Colonic mucosa (tissue), 4 donors: ENCODE data around the gene ZNF407. TPM values are rescaled to one million over a fixed set of nuclear protein-coding genes. Genes with fewer than 3 reads are reported as not detected.

ENCODE experiments used
- DNase-seq: peaks from one replicate; pipeline ENCODE4 v3.0.0-alpha.2; 2020
- H3K27ac ChIP-seq: fragments of 200-600 bp; one replicate; pipeline ENCODE4 v1.8.0; 2021
- H3K27me3 ChIP-seq: fragments of 200-600 bp; one replicate; pipeline ENCODE4 v1.8.0; 2021
- H3K36me3 ChIP-seq: fragments of 200-600 bp; one replicate; pipeline ENCODE4 v1.8.0; 2021
- H3K4me1 ChIP-seq: fragments of 200-600 bp; one replicate; pipeline ENCODE4 v1.8.0; 2021; ENCODE audit warnings: mild to moderate bottlenecking
- H3K4me3 ChIP-seq: fragments of 200-600 bp; one replicate; pipeline ENCODE4 v1.8.0; 2021
- H3K9ac ChIP-seq, 2 donors: one replicate each; pipeline ENCODE4 v1.7.0; 2013; ENCODE audit warnings: control low read depth in 2 of 2, low read depth in 2 of 2, low read length in 2 of 2
- H3K9me3 ChIP-seq: fragments of 200-600 bp; one replicate; pipeline ENCODE4 v1.8.0; 2021
- intact Hi-C: fragments of 100-400 bp; cut with DNase I; formaldehyde crosslinking; loops from one replicate; pipeline ENCODE4 v1.14.1; 2022
- total RNA-seq, 2 donors: library from RNA; stranded (reverse); fragmentation: NEBNext Ultra II Directional in 1 of 2; extraction: Animal tissue kit (Norgen Biotek cat#: 25700) in 1 of 2; gene quantifications; one replicate each; pipeline ENCODE4 v1.2.1, GENCODE V29; 2021
- TF ChIP-seq, protein P1 (sequence below): fragments of 200-600 bp; IDR thresholded peaks from one replicate; pipeline ENCODE4 v1.8.0; 2022; ENCODE audit warnings: antibody characterized with exemption, mild to moderate bottlenecking
- donor health status: healthy.
- donor health status: DM: no; HTN: no; CAD: no.
- donor health status: DM: no; HTN: no; CAD: no.

Gene ZNF407
- total RNA-seq, 2 donors from 2014 or later, result 8.1 to 13.1 TPM

DNA sequence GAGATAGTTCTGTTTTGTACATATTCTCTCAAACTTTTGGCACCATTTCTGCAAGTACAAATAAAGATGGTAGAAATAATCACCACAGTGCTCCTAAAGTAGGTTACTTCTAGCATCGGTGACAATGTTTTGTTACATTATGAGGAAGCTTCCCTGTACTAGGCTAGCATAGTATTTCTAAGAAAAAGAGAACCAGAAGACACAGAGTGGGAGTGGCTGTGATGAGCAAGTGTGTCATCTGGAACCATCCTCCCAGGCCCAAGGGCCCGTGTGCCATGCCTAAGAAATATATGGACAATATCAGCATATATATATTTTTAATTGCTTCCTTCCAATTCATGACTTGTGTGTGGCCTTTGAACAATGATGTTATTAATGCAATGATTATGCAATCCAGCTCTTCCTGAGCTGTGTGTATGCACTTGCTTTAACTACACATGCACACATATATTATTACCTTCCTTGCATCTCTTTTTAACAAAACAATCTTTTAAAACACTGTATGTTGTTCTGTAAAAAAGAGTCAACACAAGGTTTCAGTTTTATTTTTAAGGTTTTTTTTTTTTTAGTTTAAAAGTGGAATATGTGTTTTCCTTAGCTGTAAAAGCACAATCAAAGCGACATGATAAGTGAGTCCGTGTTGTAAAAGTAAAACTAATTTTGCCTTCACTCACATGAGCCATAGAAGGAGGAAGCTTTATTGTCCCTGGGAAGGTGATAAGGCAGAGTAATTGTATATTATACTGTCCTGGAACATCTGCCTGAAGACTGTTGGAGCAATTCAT is 303.9 kb downstream of the ZNF407 start:
- intact Hi-C loops, result no loop called here
- TF ChIP-seq, protein P1, sequence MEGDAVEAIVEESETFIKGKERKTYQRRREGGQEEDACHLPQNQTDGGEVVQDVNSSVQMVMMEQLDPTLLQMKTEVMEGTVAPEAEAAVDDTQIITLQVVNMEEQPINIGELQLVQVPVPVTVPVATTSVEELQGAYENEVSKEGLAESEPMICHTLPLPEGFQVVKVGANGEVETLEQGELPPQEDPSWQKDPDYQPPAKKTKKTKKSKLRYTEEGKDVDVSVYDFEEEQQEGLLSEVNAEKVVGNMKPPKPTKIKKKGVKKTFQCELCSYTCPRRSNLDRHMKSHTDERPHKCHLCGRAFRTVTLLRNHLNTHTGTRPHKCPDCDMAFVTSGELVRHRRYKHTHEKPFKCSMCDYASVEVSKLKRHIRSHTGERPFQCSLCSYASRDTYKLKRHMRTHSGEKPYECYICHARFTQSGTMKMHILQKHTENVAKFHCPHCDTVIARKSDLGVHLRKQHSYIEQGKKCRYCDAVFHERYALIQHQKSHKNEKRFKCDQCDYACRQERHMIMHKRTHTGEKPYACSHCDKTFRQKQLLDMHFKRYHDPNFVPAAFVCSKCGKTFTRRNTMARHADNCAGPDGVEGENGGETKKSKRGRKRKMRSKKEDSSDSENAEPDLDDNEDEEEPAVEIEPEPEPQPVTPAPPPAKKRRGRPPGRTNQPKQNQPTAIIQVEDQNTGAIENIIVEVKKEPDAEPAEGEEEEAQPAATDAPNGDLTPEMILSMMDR, result no peak
- H3K4me1 ChIP-seq, result peaks cover 3% of the 10 kb centered on the region
- no peak overlapping the region for H3K9ac ChIP-seq
- H3K9me3 ChIP-seq, result no peaks in the 10 kb centered on the region
- no peak overlapping the region for H3K27ac ChIP-seq
- no peaks in the 10 kb centered on the region for H3K27me3 ChIP-seq
- H3K36me3 ChIP-seq, result no peaks in the 10 kb centered on the region
- no peak for DNase-seq
- no peak overlapping the region for H3K4me3 ChIP-seq

DNA sequence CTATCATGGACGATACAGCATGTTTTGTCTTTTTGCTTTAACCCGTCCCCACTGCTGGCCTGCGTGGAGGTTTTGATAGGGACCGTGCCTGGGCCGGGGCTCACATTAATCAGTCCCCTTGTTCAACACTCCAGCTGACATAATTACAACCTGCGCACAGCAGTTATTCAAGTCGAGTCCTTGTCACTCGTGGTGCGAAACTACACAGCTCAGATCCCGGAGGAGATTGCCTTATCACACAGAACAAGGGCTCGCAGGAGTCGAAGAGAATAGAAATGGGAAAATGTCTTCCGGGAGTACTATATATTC is 304.4 kb downstream of the ZNF407 start:
- Histone ChIP-seq H3K36me3 (no peaks in the 10 kb centered on the region), H3K27me3 (no peaks in the 10 kb centered on the region), H3K9me3 (no peaks in the 10 kb centered on the region), H3K27ac (no peak overlapping the region), H3K4me3 (no peak overlapping the region), H3K9ac (no peak overlapping the region), H3K4me1 (peaks cover 3% of the 10 kb centered on the region)
- TF ChIP-seq, protein P1, result no peak
- intact Hi-C loops, result no loop called here
- DNase-seq, result no peak

- H3K27ac ChIP-seq, result no peak overlapping the region
- no peak for DNase-seq
Observed at GRCh38 chr18:74905247-74905646, 307.6 kb downstream of the ZNF407 start.

GRCh38 chr18:74906184-74906583 is 308.5 kb downstream of the ZNF407 start:
- Histone ChIP-seq H3K9me3 (no peaks in the 10 kb centered on the region), H3K9ac (no peak overlapping the region), H3K4me1 (peaks cover 3% of the 10 kb centered on the region), H3K27me3 (no peaks in the 10 kb centered on the region), H3K36me3 (no peaks in the 10 kb centered on the region), H3K4me3 (no peak overlapping the region), H3K27ac (peak overlapping the region; percentile 51)
- intact Hi-C loops, result no loop called here
- TF ChIP-seq, protein P1, result no peak
- peak; percentile 66 for DNase-seq

More at GRCh38 chr18:74905247-74905646, 307.6 kb downstream of the ZNF407 start:
- Histone ChIP-seq H3K4me3 (no peak overlapping the region), H3K4me1 (peaks cover 3% of the 10 kb centered on the region), H3K9me3 (no peaks in the 10 kb centered on the region), H3K36me3 (no peaks in the 10 kb centered on the region), H3K27me3 (no peaks in the 10 kb centered on the region), H3K9ac (no peak overlapping the region)
- TF ChIP-seq, protein P1, result no peak
- intact Hi-C loops, result no loop called here

GRCh38 chr18:74914052-74914591 is 316.5 kb downstream of the ZNF407 start:
- Histone ChIP-seq H3K4me1 (no peaks in the 10 kb centered on the region), H3K27me3 (no peaks in the 10 kb centered on the region), H3K9ac (no peak overlapping the region), H3K9me3 (no peaks in the 10 kb centered on the region), H3K27ac (no peak overlapping the region), H3K36me3 (no peaks in the 10 kb centered on the region), H3K4me3 (no peak overlapping the region)
- DNase-seq, result no peak
- TF ChIP-seq, protein P1, result no peak
- intact Hi-C loops, result no loop called here
